GM23338 (cell line): ENCODE data around the gene ZFYVE28. TPM values are rescaled to one million over a fixed set of nuclear protein-coding genes. Genes with fewer than 3 reads are reported as not detected.

ENCODE experiments used
- ATAC-seq: fragments of 200-7000 bp; cut with Tn5 transposase; 3 replicates; pipeline ENCODE4 v1.9.1; 2020
- DNase-seq: peaks from one replicate; pipeline ENCODE4 v3.0.0-alpha.2; 2015; ENCODE audit warnings: low spot score
- H2AFZ ChIP-seq: fragments of 200-600 bp; sonication (generic); 2 replicates; pipeline ENCODE4 v1.8.0; 2016; ENCODE audit warnings: antibody characterized with exemption, mild to moderate bottlenecking, moderate library complexity
- H3F3A ChIP-seq: fragments of 200-600 bp; sonication (generic); replicated peaks from 2 replicates; pipeline ENCODE4 v1.8.0; 2017; ENCODE audit warnings: antibody characterized with exemption, mixed run types, low read depth
- H3K27ac ChIP-seq: fragments of 200-600 bp; sonication (generic); 2 replicates; pipeline ENCODE4 v1.6.1; 2016; ENCODE audit warnings: low read depth
- H3K27me3 ChIP-seq: fragments of 200-600 bp; sonication (generic); 2 replicates; pipeline ENCODE4 v1.8.0; 2016; ENCODE audit warnings: mild to moderate bottlenecking, mixed run types, moderate library complexity; ENCODE audit not compliant: insufficient read depth
- H3K36me3 ChIP-seq: fragments of 200-600 bp; sonication (generic); 2 replicates; pipeline ENCODE4 v1.8.0; 2016; ENCODE audit warnings: mild to moderate bottlenecking; ENCODE audit not compliant: insufficient read depth
- H3K4me1 ChIP-seq: fragments of 200-600 bp; sonication (generic); 2 replicates; pipeline ENCODE4 v1.8.0; 2016; ENCODE audit warnings: mild to moderate bottlenecking, moderate library complexity; ENCODE audit not compliant: insufficient read depth
- H3K4me2 ChIP-seq: fragments of 200-600 bp; sonication (generic); 2 replicates; pipeline ENCODE4 v1.7.1; 2017; ENCODE audit warnings: mixed run types
- H3K4me3 ChIP-seq: fragments of 200-600 bp; sonication (generic); 2 replicates; pipeline ENCODE4 v1.6.1; 2016; ENCODE audit warnings: mixed run types
- H3K79me2 ChIP-seq: fragments of 200-600 bp; sonication (generic); replicated peaks from 2 replicates; pipeline ENCODE4 v1.8.0; 2017; ENCODE audit warnings: mild to moderate bottlenecking; ENCODE audit not compliant: insufficient read depth
- H3K9me2 ChIP-seq: fragments of 200-600 bp; sonication (generic); 2 replicates; pipeline ENCODE4 v1.8.0; 2017; ENCODE audit not compliant: insufficient read depth
- H4K20me1 ChIP-seq: fragments of 200-600 bp; sonication (generic); replicated peaks from 2 replicates; pipeline ENCODE4 v1.8.0; 2017; ENCODE audit warnings: mild to moderate bottlenecking; ENCODE audit not compliant: insufficient read depth
- H3K27ac Mint-ChIP-seq: 2 replicates; pipeline ENCODE4 v1.8.0; 2020; ENCODE audit warnings: inconsistent platforms, mild to moderate bottlenecking, moderate library complexity, mixed read lengths
- H3K27me3 Mint-ChIP-seq: 3 replicates; pipeline ENCODE4 v1.8.0; 2022; ENCODE audit warnings: low read depth, mild to moderate bottlenecking, moderate library complexity, mixed read lengths, inconsistent platforms; ENCODE audit not compliant: insufficient read depth, poor library complexity
- H3K36me3 Mint-ChIP-seq: 3 replicates; pipeline ENCODE4 v1.8.0; 2021; ENCODE audit warnings: low read depth, mild to moderate bottlenecking, inconsistent platforms, moderate library complexity, mixed read lengths
- H3K4me1 Mint-ChIP-seq: 3 replicates; pipeline ENCODE4 v1.8.0; 2020; ENCODE audit warnings: mild to moderate bottlenecking, inconsistent platforms, mixed read lengths
- H3K4me3 Mint-ChIP-seq: 3 replicates; pipeline ENCODE4 v1.8.0; 2021; ENCODE audit warnings: moderate library complexity, mild to moderate bottlenecking, inconsistent platforms, mixed read lengths
- H3K9me3 Mint-ChIP-seq: 3 replicates; pipeline ENCODE4 v1.8.0; 2020; ENCODE audit warnings: moderate library complexity, mild to moderate bottlenecking, inconsistent platforms, mixed read lengths
- CREB1 ChIP-seq: fragments of 250-450 bp; sonication (Bioruptor Pico); IDR thresholded peaks from 2 replicates; pipeline ENCODE4 v1.5.0; 2020; ENCODE audit warnings: low read depth, mild to moderate bottlenecking, moderate library complexity
- CTCF ChIP-seq, 2 experiments: fragments of 200-600 bp in 1 of 2; sonication (generic) in 1 of 2; conservative IDR thresholded peaks; 2 replicates each; pipeline versions ENCODE4 v1.5.1 to v1.6.1; 2016 to 2017; ENCODE audit warnings: antibody characterized with exemption in 2 of 2, low read depth in 2 of 2, mild to moderate bottlenecking in 2 of 2, moderate library complexity in 1 of 2
- ETS1 ChIP-seq: IDR thresholded peaks from 2 replicates; pipeline ENCODE4 v1.6.1; 2016; ENCODE audit warnings: antibody characterized with exemption
- EZH2 ChIP-seq: fragments of 200-600 bp; sonication (generic); IDR thresholded peaks from one replicate; pipeline ENCODE4 v1.8.0; 2017; ENCODE audit warnings: antibody characterized with exemption, mild to moderate bottlenecking, low read depth; ENCODE audit not compliant: unreplicated experiment
- EZH2phosphoT487 ChIP-seq: fragments of 200-600 bp; sonication (generic); IDR thresholded peaks from one replicate; pipeline ENCODE4 v1.8.1; 2018; ENCODE audit warnings: antibody characterized with exemption; ENCODE audit not compliant: unreplicated experiment
- JUNB ChIP-seq: IDR thresholded peaks from one replicate; pipeline ENCODE4 v1.6.1; 2016; ENCODE audit warnings: antibody characterized with exemption; ENCODE audit not compliant: unreplicated experiment
- NANOG ChIP-seq: IDR thresholded peaks from 2 replicates; pipeline ENCODE4 v1.6.1; 2016; ENCODE audit warnings: antibody characterized with exemption, borderline replicate concordance
- POLR2AphosphoS5 ChIP-seq: IDR thresholded peaks from 2 replicates; pipeline ENCODE4 v1.6.1; 2016; ENCODE audit warnings: antibody characterized with exemption, low read depth
- REST ChIP-seq: IDR thresholded peaks from one replicate; pipeline ENCODE4 v1.6.1; 2018; ENCODE audit warnings: antibody characterized with exemption; ENCODE audit not compliant: unreplicated experiment
- STAT1 ChIP-seq: IDR thresholded peaks from one replicate; pipeline ENCODE4 v1.6.1; 2016; ENCODE audit warnings: antibody characterized with exemption; ENCODE audit not compliant: unreplicated experiment
- ZNF114 ChIP-seq: fragments of 250-450 bp; sonication (Bioruptor Pico); IDR thresholded peaks from 2 replicates; pipeline ENCODE4 v1.5.0; 2020; ENCODE audit warnings: mild to moderate bottlenecking, moderate library complexity
- ZNF331 ChIP-seq: fragments of 250-450 bp; sonication (Bioruptor Pico); IDR thresholded peaks from 2 replicates; pipeline ENCODE4 v1.5.0; 2020; ENCODE audit warnings: low read depth, mild to moderate bottlenecking, moderate library complexity
- ZNF462 ChIP-seq: fragments of 250-450 bp; sonication (Bioruptor Pico); IDR thresholded peaks from 2 replicates; pipeline ENCODE4 v1.5.0; 2020; ENCODE audit warnings: mild to moderate bottlenecking, moderate library complexity
- polyA plus RNA-seq: library from polyadenylated mRNA; unstranded; fragments of >200 nt; fragmentation: Nextera tagmentation; extraction: Ambion mirVana; gene quantifications from 2 replicates; pipeline ENCODE4 v1.2.1, GENCODE V29; 2016
- total RNA-seq: library from RNA; depleted of rRNA; stranded (reverse); fragments of >200 nt; shearing (Covaris generic); gene quantifications from 2 replicates; pipeline ENCODE4 v1.2.3, GENCODE V29; 2014

Gene ZFYVE28
- total and polyA plus RNA-seq, 2 experiments from 2014 or later, result 2.6 to 4.6 TPM

- Histone ChIP-seq H3K9me2 (no peaks in the 10 kb centered on the region), H3K4me1 (peaks cover 19% of the 10 kb centered on the region), H3K4me3 (no peak overlapping the region), H2AFZ (no peak overlapping the region), H3K36me3 (no peaks in the 10 kb centered on the region), H3K79me2 (no peaks in the 10 kb centered on the region), H3F3A (peaks cover 8% of the 10 kb centered on the region; the same call in 1 of the 2 replicates), H3K27me3 (no peaks in the 10 kb centered on the region), H3K27ac (no peak overlapping the region), H3K4me2 (no peak overlapping the region), H4K20me1 (no peaks in the 10 kb centered on the region; the same call in 1 of the 2 replicates)
- H3K36me3 Mint-ChIP-seq, result no peaks in the 10 kb centered on the region; the same call in 1 of the 3 replicates
- DNase-seq, result no peak
- peaks cover 35% of the 10 kb centered on the region for H3K4me1 Mint-ChIP-seq
- H3K27me3 Mint-ChIP-seq, result peaks cover 18% of the 10 kb centered on the region
- no peak for ATAC-seq
- TF ChIP-seq REST, result no peak
- no peak for TF ChIP-seq ZNF462 (CRISPR knock-in tag)
- TF ChIP-seq EZH2, result no peak
- no peak for TF ChIP-seq JUNB
- TF ChIP-seq EZH2phosphoT487, result no peak
- TF ChIP-seq STAT1, result no peak
- TF ChIP-seq CREB1 (CRISPR knock-in tag), result no peak
- no peak for TF ChIP-seq NANOG
- TF ChIP-seq POLR2AphosphoS5, result no peak
- TF ChIP-seq ETS1, result no peak
- TF ChIP-seq ZNF114, result no peak
- TF ChIP-seq ZNF331 (CRISPR knock-in tag), result no peak
- TF ChIP-seq CTCF (conservative IDR thresholded peaks at IDR 0.05; ENCODE audit: low read depth in 2 of 2), result no peak
- H3K4me3 Mint-ChIP-seq, result no peak overlapping the region
- H3K9me3 Mint-ChIP-seq, result no peaks in the 10 kb centered on the region
- H3K27ac Mint-ChIP-seq, result no peak overlapping the region
Measured at GRCh38 chr4:2407991-2408342, 10.5 kb downstream of the ZFYVE28 start.
